Gastrocnemius medialis (tissue), 4 donors: ENCODE results near the gene PYGO2.

Experiments used
- POLR2A ChIP-seq, 2 donors: fragments of 450-650 bp; IDR thresholded peaks; one replicate each; pipeline ENCODE4 v1.6.1; 2017; ENCODE audit warnings: antibody characterized with exemption in 2 of 2, mild to moderate bottlenecking in 2 of 2, moderate library complexity in 2 of 2
- TF ChIP-seq, protein P1 (sequence below), 5 experiments: fragments of 450-650 bp in 3 of 5; fragments of 200-600 bp in 2 of 5; sonication (generic) in 2 of 5; IDR thresholded peaks in 4 of 5; conservative IDR thresholded peaks in 1 of 5; 1 replicate in 4 of 5; 2 replicates in 1 of 5; pipeline ENCODE4 v1.5.1; 2016 to 2019; ENCODE audit warnings: antibody characterized with exemption in 5 of 5, mild to moderate bottlenecking in 3 of 5, moderate library complexity in 3 of 5

DNA sequence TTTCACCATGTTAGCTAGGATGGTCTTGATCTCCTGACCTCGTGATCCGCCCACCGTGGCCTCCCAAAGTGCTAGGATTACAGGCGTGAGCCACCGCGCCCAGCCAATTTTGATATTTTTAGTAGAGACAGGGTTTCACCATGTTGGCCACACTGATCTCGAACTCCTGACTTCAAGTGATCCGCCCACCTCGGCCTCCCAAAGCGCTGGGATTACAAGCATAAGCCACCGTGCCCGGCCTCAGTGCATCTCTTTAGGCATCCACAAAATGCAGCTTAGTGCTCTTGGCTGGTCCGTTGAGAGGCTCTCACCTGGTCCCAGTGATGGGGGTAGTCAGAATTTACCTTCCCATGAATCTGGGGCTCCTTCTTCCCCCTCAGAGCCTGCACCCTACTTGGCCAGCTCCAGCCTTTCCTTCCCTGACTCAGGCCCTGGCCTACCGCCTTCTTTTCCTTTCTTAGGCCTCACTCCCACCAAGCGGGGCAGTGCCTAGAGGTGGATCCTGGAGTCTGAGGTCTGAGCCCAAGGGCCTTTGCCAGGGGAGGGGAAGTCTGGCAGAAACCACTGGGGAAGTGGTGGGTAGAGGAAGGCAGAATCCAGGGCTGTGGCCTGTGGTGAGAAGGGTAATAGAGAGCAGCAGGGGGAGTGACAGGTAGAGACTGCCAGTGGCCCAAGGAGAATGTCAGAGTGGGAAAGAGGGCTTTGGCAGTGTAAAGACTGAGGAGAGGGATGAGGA is 35.6 kb upstream of the PYGO2 start:
- no peak for TF ChIP-seq POLR2A (IDR thresholded peaks at IDR 0.05)
- TF ChIP-seq, protein P1, sequence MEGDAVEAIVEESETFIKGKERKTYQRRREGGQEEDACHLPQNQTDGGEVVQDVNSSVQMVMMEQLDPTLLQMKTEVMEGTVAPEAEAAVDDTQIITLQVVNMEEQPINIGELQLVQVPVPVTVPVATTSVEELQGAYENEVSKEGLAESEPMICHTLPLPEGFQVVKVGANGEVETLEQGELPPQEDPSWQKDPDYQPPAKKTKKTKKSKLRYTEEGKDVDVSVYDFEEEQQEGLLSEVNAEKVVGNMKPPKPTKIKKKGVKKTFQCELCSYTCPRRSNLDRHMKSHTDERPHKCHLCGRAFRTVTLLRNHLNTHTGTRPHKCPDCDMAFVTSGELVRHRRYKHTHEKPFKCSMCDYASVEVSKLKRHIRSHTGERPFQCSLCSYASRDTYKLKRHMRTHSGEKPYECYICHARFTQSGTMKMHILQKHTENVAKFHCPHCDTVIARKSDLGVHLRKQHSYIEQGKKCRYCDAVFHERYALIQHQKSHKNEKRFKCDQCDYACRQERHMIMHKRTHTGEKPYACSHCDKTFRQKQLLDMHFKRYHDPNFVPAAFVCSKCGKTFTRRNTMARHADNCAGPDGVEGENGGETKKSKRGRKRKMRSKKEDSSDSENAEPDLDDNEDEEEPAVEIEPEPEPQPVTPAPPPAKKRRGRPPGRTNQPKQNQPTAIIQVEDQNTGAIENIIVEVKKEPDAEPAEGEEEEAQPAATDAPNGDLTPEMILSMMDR (IDR thresholded peaks at IDR 0.05 in 4 of 5, conservative IDR thresholded peaks at IDR 0.05 in 1 of 5), result no peak
